Natural killer cell (primary cell): Measurements from ENCODE around the gene SRPK2. TPM values are rescaled to one million over a fixed set of nuclear protein-coding genes. Genes with fewer than 3 reads are reported as not detected.
A peak's percentile ranks its signal among the peaks of the same experiment; 100 is the strongest.

ENCODE experiments used
- ATAC-seq, 3 donors: fragments of 150-1000 bp in 2 of 3; fragments of 200-7000 bp in 1 of 3; cut with Tn5 transposase; 1 replicate in 1 of 3; 2 replicates in 2 of 3; pipeline ENCODE4 v1.10.0; 2021; ENCODE audit warnings: mild to moderate bottlenecking in 2 of 3, moderate library complexity in 2 of 3
- DNase-seq, 2 donors: peaks; one replicate each; pipeline versions ENCODE4 v3.0.0 to v3.0.0-alpha.2; 2013 to 2021; ENCODE audit warnings: mixed read lengths in 1 of 2
- H3K27ac ChIP-seq: one replicate; pipeline ENCODE4 v1.5.1; 2013; ENCODE audit warnings: mild to moderate bottlenecking, low read length
- H3K27me3 ChIP-seq: one replicate; pipeline ENCODE4 v1.6.1; 2013; ENCODE audit warnings: low read length; ENCODE audit not compliant: control insufficient read depth, insufficient read depth
- H3K36me3 ChIP-seq: one replicate; pipeline ENCODE4 v1.6.1; 2013; ENCODE audit warnings: low read length; ENCODE audit not compliant: control insufficient read depth, insufficient read depth
- H3K4me1 ChIP-seq: one replicate; pipeline ENCODE4 v1.6.1; 2013; ENCODE audit warnings: low read length; ENCODE audit not compliant: control insufficient read depth, insufficient read depth
- H3K4me3 ChIP-seq: one replicate; pipeline ENCODE4 v1.5.1; 2013; ENCODE audit warnings: low read length
- H3K9me3 ChIP-seq: one replicate; pipeline ENCODE4 v1.6.1; 2013; ENCODE audit warnings: low read length; ENCODE audit not compliant: control insufficient read depth, insufficient read depth
- H3K27ac Mint-ChIP-seq, 2 donors: one replicate each; pipeline ENCODE4 v1.8.0; 2022; ENCODE audit warnings: mild to moderate bottlenecking in 2 of 2, mixed read lengths in 2 of 2, moderate library complexity in 1 of 2
- H3K27me3 Mint-ChIP-seq, 2 donors: one replicate each; pipeline ENCODE4 v1.8.0; 2022; ENCODE audit warnings: low read depth in 2 of 2, mixed read lengths in 2 of 2
- H3K36me3 Mint-ChIP-seq: one replicate; pipeline ENCODE4 v1.8.0; 2022; ENCODE audit warnings: mixed read lengths
- H3K4me1 Mint-ChIP-seq, 2 donors: one replicate each; pipeline ENCODE4 v1.8.0; 2022; ENCODE audit warnings: mixed read lengths in 2 of 2
- H3K4me3 Mint-ChIP-seq: one replicate; pipeline ENCODE4 v1.8.0; 2022; ENCODE audit warnings: mild to moderate bottlenecking, moderate library complexity, mixed read lengths
- H3K9me3 Mint-ChIP-seq, 2 donors: one replicate each; pipeline ENCODE4 v1.8.0; 2022; ENCODE audit warnings: mixed read lengths in 2 of 2
- CTCF ChIP-seq: fragments of 200-600 bp; IDR thresholded peaks from one replicate; pipeline ENCODE4 v1.8.0; 2022; ENCODE audit warnings: antibody characterized with exemption
- WGBS: methylation state at CpG from one replicate; pipeline ENCODE4 v1.1.7; 2013; ENCODE audit warnings: missing lambda C conversion rate; ENCODE audit not compliant: insufficient coverage; 5-methylcytosine and 5-hydroxymethylcytosine counted together
- intact Hi-C: fragments of 100-400 bp; cut with micrococcal nuclease; formaldehyde crosslinking; loops from one replicate; pipeline ENCODE4 v1.14.2; 2022
- total RNA-seq, 4 donors: library from RNA; stranded (reverse); fragments of 120-200 nt in 1 of 4; gene quantifications; one replicate each; pipeline versions ENCODE4 v1.2.3 to v1.2.4, GENCODE V29; 2013 to 2022

Gene SRPK2
- total RNA-seq, 3 donors from 2014 or later (not counting 1 experiment from before 2014, with no cell fraction given), result 103 to 121 (median 108) TPM

GRCh38 chr7:105399043-105399725, 10.5 kb upstream of the SRPK2 start:
- intact Hi-C loops, result no loop called here
- no peaks in the 10 kb centered on the region for H3K27me3 ChIP-seq
- WGBS, result 89% methylated on average over 3 of the region's 3 CpGs
- Mint-ChIP-seq H3K4me3 (no peak overlapping the region), H3K27ac (no peak overlapping the region), H3K27me3 (peaks cover 0 to 2% of the 10 kb centered on the region in 2 donors), H3K4me1 (peaks cover 0 to 4% of the 10 kb centered on the region in 2 donors), H3K9me3 (no peaks in the 10 kb centered on the region), H3K36me3 (no peaks in the 10 kb centered on the region)
- H3K4me3 ChIP-seq, result no peak overlapping the region
- no peaks in the 10 kb centered on the region for H3K36me3 ChIP-seq
- TF ChIP-seq CTCF, result no peak
- ATAC-seq, result no peak
- H3K27ac ChIP-seq, result no peak overlapping the region
- no peaks in the 10 kb centered on the region for H3K9me3 ChIP-seq
- no peaks in the 10 kb centered on the region for H3K4me1 ChIP-seq
- no peak for DNase-seq

GRCh38 chr7:105396566-105396965, 7.8 kb upstream of the SRPK2 start:
- Histone ChIP-seq H3K36me3 (no peaks in the 10 kb centered on the region), H3K27me3 (no peaks in the 10 kb centered on the region), H3K27ac (no peak overlapping the region), H3K4me1 (no peaks in the 10 kb centered on the region), H3K4me3 (no peak overlapping the region), H3K9me3 (no peaks in the 10 kb centered on the region)
- Mint-ChIP-seq H3K27me3 (peaks cover 0 to 2% of the 10 kb centered on the region in 2 donors), H3K27ac (no peak overlapping the region), H3K4me1 (peaks cover 0 to 4% of the 10 kb centered on the region in 2 donors), H3K9me3 (no peaks in the 10 kb centered on the region), H3K4me3 (no peak overlapping the region), H3K36me3 (no peaks in the 10 kb centered on the region)
- no peak for DNase-seq
- intact Hi-C loops, result no loop called here
- ATAC-seq, result no peak
- 96% methylated on average over 3 of the region's 3 CpGs for WGBS
- no peak for TF ChIP-seq CTCF

- H3K9me3 Mint-ChIP-seq, result no peaks in the 10 kb centered on the region
- H3K36me3 ChIP-seq, result no peaks in the 10 kb centered on the region
- no peaks in the 10 kb centered on the region for H3K27me3 Mint-ChIP-seq
- H3K9me3 ChIP-seq, result no peaks in the 10 kb centered on the region
- H3K4me3 Mint-ChIP-seq, result no peak overlapping the region
- intact Hi-C loops, result no loop called here
- TF ChIP-seq CTCF, result no peak
- no peak overlapping the region for H3K27ac Mint-ChIP-seq
- peaks cover 6% of the 10 kb centered on the region for H3K4me1 ChIP-seq
- no peak for ATAC-seq
- H3K36me3 Mint-ChIP-seq, result no peaks in the 10 kb centered on the region
- no peak overlapping the region for H3K27ac ChIP-seq
- WGBS, result 95% methylated on average over 5 of the region's 5 CpGs
- no peak for DNase-seq
- H3K4me3 ChIP-seq, result no peak overlapping the region
- H3K4me1 Mint-ChIP-seq, result peaks cover 21 to 23% of the 10 kb centered on the region in 2 donors
- no peaks in the 10 kb centered on the region for H3K27me3 ChIP-seq
Measured at GRCh38 chr7:105391429-105391828, 2.7 kb upstream of the SRPK2 start.

- Mint-ChIP-seq H3K4me1 (peaks cover 26 to 30% of the 10 kb centered on the region in 2 donors), H3K27ac (peak overlapping the region; percentile 79 to 96), H3K27me3 (no peaks in the 10 kb centered on the region), H3K4me3 (peak overlapping the region; percentile 97), H3K9me3 (no peaks in the 10 kb centered on the region), H3K36me3 (no peaks in the 10 kb centered on the region)
- ATAC-seq, result no peak
- peaks cover 13% of the 10 kb centered on the region for H3K4me1 ChIP-seq
- intact Hi-C loops, result no loop called here
- H3K27me3 ChIP-seq, result no peaks in the 10 kb centered on the region
- H3K36me3 ChIP-seq, result no peaks in the 10 kb centered on the region
- no peak for TF ChIP-seq CTCF
- no peak for DNase-seq
- 100% methylated on average over 1 of the region's 1 CpG for WGBS
- no peaks in the 10 kb centered on the region for H3K9me3 ChIP-seq
- H3K4me3 ChIP-seq, result no peak overlapping the region
- no peak overlapping the region for H3K27ac ChIP-seq
Measured at GRCh38 chr7:105389889-105390288, 1.2 kb upstream of the SRPK2 start.
